Hippocampal formation (tissue), 2 donors: ENCODE results near the gene KRT35.
"Not testable (repeated sequence)": the region's sequence is repeated elsewhere in the genome, so short reads cannot be mapped to it uniquely, and the experiment has no call there.

Experiments used
- DNase-seq, 2 donors: peaks; one replicate each; lab custom pipeline; 2025; lab: John Stamatoyannopoulos, UW

Gene KRT35

DNA sequence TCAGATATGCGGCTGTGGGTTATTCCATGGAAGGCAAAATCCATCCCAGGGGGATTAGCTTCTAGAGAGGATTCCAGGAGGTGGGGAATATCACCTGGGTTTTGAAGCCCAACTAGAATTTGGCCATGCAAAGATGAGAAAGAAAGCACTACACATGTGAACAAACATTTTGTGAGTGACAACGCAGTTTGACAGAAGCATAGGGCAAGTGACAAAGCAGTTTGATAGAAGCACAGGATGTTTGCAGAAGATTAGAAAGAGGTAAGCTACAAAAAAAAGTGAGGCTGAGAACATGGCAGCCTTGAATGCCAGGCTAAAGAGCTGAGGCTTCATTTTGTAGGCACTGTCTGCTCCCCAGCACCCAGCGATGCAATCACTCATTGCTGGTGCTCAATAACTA, 27.9 kb downstream of the KRT35 start:
- no peak for DNase-seq

DNA sequence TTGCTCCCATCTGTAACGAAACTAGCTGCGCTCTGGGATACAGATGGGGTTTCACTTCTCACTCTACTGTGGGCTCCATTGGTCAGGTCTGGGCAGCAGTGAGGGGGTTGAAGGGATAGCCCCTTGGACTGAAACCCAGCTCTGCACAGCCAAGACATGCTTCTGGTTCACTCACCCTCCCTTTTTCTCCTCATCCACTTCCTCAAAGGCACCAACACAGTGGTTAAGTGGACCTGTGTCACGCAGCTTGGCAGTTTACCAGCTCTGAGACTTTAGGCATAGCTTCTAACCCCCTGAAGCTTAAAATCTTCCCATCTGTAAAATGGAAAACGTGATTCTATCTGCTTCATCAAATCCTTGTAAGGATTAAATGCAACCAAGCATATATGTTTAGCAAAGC, 28.7 kb downstream of the KRT35 start:
- DNase-seq = no peak

DNA sequence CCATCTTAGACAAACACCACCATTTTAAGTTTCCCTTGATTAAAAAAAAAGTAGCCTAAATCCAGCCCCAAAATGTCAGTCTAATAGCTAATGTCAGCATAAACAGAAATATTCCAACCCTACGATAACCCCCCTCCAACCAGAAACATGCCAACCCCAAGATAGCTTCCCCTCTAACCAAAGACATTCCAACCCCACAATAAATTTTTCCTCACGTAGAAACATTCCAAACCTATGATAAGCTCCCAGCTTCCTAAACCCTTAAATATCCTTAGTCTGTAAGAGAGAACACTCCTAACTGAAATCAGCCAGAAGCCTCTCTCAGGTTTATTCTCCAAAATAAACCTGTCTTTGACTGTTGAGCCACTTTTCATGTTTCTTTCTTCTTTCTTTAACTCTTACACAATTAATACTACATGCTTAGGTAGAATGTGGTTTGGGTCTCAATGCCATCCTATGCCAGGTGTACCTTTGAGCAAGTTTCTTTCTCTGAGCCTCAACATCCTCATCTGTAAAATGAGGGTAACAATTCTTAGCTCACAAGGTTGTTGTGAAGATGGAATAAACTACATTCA, 29.7 kb downstream of the KRT35 start:
- DNase-seq = no peak

DNA sequence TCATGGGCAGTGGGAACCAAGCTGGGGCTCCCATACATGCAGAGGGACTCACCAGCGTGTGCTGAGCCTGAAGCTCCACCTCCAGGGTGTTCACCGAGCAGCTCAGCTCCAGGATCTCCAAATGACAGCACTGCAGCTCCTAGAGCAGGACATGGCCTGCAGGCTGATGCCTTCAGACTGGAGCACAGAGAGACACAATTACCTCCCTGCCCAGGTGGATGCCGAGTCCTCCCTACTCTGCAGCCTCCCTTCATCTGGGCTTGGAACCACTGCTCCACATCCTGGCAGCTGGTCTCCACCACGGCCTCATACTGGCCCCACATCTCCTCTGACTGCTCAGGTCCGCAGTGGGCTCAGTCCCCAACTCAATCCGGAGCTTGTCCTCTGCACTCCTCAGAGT, 31.9 kb downstream of the KRT35 start:
- DNase-seq = no peak

DNA sequence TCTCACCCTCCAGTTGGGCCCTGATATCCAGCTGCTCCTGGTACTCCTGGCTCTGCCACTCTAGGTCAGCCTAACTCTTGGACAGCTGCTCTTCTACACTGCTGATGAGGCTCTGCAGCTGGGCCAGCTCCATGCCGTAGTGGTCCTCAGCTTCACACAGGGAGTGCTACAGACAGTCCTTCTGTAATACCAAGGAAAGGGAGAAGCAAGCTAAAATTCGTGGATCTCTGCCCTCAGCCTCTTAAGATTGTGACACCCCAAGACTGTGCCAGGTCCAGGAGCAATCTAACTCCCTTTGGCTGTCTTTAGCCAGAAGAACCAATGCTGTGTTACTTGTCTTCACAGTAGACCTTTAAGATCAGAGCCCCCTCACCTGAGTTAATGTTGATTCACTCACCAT, 32.4 kb downstream of the KRT35 start:
- no peak for DNase-seq

DNA sequence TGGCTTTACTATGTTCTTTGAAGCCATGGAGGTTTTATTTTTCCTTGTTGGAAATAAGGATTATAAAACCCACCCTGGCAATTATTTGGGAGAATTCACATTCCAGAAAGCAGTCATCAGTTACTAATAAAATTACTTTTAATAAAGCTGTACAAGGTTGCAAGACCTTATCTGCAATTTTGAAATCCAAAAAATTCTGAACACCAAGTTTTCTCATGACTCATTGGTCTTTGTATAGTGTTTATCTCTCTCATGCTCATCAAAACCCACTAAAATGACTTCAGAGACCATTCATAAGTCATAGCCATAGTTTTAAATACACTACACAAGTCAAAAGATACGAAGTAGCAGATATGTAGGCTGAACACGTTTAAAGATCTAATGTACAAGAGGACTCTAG, 34.1 kb downstream of the KRT35 start:
- no peak for DNase-seq

DNA sequence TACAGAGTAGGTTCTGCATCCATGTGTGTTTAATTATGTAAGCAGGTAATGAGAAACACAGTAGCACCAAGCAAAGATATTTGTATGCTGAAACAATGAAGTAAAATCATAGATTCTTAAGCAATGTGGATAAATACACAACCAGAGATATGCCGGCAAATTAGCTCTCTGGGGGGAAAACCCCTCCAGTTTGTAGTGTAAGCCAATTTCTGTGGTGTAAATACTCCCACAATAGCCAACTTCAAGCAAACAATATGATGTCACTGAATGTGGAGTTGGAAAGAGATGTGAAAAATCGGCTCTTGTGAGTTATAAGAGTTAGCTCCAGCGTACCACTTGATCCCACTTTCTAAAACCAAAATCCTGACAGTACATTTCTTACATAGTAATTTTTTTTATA, 36.3 kb downstream of the KRT35 start:
- no peak for DNase-seq

DNA sequence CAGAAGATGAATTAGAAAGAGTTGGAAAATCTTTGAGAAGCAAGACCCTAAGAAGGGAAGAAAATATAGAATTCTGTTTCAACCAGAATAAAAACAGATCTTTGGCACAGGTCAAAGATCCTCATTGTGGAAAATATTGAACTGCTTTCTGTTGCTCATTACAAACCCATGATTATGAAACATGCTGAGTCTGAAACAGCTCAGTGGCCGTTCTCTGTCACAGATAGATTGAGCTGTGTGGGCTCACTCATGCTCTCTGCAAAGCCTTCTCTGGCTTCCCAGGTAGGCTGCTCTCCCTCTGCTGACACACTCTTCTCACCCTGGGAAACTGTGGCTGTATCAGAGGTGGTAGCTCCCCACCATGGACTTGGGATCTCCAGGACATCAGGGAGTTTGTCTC, 36.8 kb downstream of the KRT35 start:
- no peak for DNase-seq

DNA sequence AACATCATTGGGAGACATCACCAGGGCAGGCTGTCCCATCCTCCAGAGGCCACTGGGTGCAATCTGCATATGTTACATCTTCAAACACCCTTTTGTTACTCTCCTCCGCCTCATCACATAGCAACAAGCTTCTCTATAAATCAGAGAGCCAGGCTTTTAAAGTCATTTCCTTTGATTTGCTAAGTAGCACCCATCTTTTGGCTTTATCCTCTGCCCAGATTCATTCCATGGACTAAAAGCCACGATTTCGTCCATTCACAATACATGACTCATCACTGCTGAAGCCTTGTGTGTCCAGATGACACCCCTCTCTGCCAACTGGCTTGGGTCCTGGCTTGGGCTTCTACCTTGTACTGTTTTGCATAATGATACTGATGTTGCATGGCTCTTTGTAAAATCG, 38.2 kb downstream of the KRT35 start:
- DNase-seq = no peak

DNA sequence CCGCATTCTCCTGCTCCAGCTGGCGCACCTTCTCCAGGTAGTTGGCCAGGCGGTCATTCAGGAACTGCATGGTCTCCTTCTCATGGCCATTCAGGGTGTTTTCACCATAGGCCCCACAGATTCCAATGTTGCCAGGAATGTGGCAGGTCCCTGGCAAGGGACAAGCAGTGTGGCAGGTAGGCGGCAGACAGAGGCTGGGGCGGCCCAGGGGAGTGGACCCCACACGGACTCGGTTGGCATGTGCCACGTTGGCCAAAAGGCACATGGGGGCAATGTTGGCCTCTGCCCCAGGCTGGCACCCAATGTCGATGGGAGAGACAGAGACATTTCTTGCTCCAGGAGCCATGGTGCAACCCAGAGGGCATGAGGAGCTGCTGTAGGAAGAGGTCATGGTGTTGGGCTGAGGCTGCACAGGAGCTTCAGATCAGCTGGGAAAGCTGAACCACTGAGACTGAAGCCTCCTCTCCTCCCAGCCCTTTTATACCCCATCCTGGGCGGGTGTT, 40.4 kb downstream of the KRT35 start, which contains the start of gene KRT38:
Gene KRT38 (minus strand): TSS at position 453 of the 503 bp plus-strand sequence. CDS start 62 bp downstream, at position 391.
- no peak for DNase-seq

DNA sequence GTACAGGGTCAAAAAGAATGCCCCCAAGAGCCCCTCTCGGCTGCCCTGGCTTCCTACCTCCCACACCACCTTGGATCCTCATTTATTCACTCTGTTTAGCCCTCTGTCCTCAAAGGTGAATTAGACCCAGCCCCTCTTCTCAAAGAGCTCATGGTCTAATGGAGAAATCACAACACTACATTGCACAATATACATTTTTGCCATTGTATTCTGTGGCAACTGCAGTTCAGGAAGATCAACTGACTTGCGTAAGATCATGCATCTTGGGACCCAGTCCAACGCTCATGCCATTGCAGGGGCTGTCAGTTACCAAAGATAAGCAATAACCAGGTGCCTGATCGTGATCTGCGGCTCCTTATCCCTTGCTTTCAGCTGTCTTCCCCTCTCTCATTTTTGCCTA, 41.6 kb downstream of the KRT35 start:
- DNase-seq = no peak

DNA sequence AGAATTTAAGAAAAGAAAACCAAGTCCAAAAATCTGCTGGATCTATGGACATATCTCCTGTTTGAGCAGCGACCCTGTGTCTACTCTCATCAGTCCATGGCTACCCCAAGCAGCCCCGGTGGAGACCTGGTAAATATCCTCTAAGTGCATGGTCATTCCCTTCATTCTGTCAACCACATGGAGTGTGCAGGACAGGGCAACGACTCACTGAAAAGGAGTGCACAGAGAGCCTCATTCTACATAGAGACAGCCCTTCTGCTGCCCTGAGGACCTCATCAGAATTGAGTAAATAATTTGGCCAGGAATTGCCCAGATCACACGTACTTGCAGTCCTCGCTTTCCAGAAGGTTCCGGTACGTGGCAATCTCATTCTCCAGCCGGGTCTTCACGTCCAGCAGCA, 43.2 kb downstream of the KRT35 start:
- DNase-seq = no peak

DNA sequence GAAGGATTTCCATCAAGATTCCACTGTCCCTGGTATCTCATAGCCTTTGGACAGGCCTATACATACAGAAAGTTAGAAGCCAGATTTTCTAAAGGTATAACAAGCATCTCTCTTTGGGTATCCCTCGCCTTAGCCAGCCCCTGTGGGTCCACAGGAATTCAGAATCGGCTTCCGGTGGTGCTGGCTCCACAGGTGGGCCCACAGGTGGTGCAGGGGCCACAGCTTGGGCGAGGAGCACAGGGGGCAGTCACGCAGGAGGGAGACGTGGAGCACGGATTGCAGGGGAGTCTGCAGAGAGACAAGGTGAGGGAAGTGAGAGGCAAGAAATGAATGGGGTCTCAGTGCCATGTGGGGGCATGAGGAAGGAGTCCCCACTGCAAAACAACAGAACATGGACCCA, 43.7 kb downstream of the KRT35 start:
- DNase-seq = no peak

DNA sequence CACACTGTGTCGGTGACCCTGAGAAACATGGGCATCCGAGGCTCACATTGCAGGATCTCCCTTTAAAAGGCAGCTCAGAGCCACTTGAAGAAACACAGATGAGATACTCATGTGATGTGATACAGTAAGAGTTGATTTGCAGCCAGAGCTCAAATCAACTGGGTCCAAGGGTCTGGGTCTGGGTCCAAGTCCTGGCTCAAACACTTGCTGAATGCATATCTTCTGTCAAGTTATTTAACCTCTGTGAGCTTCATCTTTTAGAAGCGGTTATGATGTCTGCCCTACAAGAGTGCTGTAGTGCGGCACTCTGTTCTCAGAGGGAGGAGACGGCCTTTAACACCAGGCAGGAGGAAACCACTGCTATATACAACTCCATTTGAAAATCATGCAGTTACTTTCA, 46.5 kb downstream of the KRT35 start:
- no peak for DNase-seq

DNA sequence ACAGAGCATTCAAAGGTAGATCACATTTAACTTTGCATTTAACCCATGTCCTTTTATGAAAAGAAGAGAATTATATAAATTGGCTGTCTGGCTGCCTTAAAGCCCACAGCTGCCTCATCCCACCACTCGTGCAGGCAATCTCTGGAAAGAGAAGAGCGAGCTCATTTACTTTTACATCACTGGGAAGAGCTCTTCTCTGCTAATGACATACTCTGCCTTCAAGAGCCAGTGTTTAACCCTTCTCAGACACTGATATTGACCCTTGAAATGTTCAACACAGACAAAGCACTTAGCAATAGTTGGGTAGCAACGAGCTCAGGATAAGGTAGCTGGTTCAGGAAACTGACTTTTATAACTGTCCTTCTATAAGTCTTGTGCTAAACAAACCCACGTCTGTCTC, 46.9 kb downstream of the KRT35 start:
- DNase-seq = no peak

DNA sequence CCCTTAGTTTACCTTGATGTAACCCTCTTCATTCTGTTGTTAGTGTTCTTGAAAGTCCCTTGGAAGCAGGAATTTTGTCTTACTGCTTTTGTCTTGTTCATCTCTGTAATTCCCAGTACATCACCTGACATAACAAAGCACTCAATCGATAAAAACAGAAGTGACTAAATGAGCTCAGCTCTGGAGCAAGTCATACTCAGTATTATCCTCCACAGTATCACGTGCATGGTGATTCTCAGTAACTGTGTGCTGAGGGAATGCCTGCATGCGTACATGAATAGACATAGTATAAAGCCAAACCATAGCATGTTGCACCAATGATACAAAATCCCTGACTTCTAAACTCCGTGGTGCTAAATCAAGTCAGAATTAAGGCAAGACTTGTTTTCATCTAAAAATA, 47.4 kb downstream of the KRT35 start:
- no peak for DNase-seq

DNA sequence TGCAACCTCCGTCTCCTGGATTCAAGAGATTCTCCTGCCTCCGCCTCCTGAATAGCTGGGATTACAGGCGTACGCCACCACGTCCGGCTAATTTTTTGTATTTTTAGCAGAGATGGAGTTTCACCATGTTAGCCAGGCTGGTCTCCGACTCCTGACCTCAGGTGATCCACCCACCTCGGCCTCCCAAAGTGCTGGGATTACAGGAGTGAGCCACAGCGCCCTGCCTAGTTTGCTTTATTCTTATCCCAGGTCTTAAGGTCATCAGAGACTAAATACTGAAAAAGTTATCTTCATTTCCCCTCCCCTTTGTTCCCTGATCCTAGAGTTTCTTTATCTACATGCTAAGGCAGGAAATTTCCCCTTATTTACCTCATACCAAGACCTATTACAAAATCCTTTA, 50.6 kb downstream of the KRT35 start:
- not testable (repeated sequence) for DNase-seq

DNA sequence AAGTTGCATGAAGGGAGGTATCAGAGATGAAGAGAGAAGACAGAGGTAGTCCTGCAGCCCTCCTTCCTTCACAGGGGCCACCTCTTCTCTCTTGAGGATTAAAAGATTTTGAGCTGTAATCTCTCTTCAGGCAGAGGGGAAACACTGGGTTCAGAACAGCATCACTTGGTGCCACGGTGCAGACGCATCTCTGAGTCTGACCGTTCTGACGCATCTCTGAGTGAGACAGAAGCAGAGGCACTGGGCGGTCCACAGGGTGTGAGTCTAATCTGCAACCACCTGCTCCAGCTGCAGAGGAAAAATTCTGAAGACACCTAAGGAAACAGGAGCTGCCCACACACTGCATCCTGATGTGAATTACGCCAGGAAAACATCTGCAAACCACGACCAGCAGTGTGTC, 51.3 kb downstream of the KRT35 start:
- no peak for DNase-seq

DNA sequence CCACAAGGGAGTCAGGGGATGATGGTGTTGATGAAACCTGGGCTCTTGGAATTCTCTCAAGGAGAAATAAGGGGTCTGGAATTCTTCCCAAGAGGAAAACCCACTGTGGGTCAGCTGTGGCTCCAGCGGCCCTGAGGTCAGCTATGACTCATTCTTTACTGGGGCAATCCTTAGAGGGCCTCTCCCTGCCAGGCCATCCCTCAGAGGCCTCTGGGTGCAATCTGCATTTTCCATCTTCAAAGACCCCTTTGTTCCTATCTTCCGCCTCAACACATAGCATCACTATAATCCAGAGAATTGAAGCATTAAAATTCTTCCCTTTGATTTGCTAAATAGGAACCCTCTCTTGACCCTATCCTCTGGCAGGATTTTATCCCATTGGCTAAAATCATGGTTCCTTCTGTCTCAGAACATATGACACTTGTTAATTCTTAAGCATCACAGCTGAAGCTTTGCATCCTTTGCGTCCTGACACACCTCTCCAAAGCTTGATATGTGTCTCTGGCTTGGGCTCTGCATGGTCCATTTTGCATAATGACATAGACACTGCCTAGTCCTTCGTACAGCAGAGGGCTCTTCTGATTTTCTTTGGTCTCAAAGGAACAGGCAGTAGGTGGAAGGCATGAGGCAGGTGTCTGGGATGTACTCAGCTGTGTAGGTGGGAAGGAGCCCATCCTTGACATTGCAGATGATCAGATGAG, 52.2 kb downstream of the KRT35 start:
- DNase-seq = no peak
